HepG2 (cell line): ENCODE measurements around the gene PRDX2. TPM values are rescaled to one million over a fixed set of nuclear protein-coding genes. Genes with fewer than 3 reads are reported as not detected.

Experiments used
- ATM ChIP-seq: fragments of 450-650 bp; IDR thresholded peaks from 2 replicates; pipeline ENCODE4 v1.7.1; 2017; ENCODE audit warnings: mild to moderate bottlenecking, borderline replicate concordance
- CREB1 ChIP-seq, 2 experiments: fragments of 450-650 bp in 1 of 2; IDR thresholded peaks; 2 replicates each; pipeline ENCODE4 v1.6.1; 2016 to 2017; ENCODE audit warnings: control low read depth in 1 of 2, mild to moderate bottlenecking in 1 of 2, missing compliant biosample characterization in 1 of 2, missing genetic modification characterization in 1 of 2
- FOXP4 ChIP-seq: sonication (generic); formaldehyde crosslinking; IDR thresholded peaks from 2 replicates; pipeline ENCODE4 v1.4.0; 2020; ENCODE audit warnings: missing genetic modification reagents
- HNRNPH1 ChIP-seq: fragments of 200-400 bp; formaldehyde crosslinking; optimal IDR thresholded peaks from 2 replicates; pipeline ENCODE3; 2017; ENCODE audit warnings: mild to moderate bottlenecking, low read depth, low read length
- HOXA9 ChIP-seq: sonication (generic); formaldehyde crosslinking; IDR thresholded peaks from 2 replicates; pipeline ENCODE4 v1.8.1; 2022; ENCODE audit warnings: missing genetic modification reagents, mild to moderate bottlenecking, moderate library complexity, borderline replicate concordance
- KAT7 ChIP-seq: IDR thresholded peaks from 2 replicates; pipeline ENCODE4 v1.6.1; 2018; ENCODE audit warnings: borderline replicate concordance, missing compliant biosample characterization
- LRRFIP1 ChIP-seq: sonication (generic); formaldehyde crosslinking; conservative IDR thresholded peaks from 2 replicates; pipeline ENCODE4 v1.4.0; 2020; ENCODE audit warnings: missing genetic modification reagents
- NFYB ChIP-seq: sonication (generic); formaldehyde crosslinking; IDR thresholded peaks from 2 replicates; pipeline ENCODE4 v1.4.0; 2020; ENCODE audit warnings: missing genetic modification reagents
- REST ChIP-seq, 2 experiments: IDR thresholded peaks; 2 replicates each; pipeline ENCODE4 v1.6.1; 2011 to 2012; ENCODE audit warnings: low read length in 2 of 2, borderline replicate concordance in 1 of 2, low read depth in 1 of 2, mild to moderate bottlenecking in 1 of 2, moderate library complexity in 1 of 2
- RNF219 ChIP-seq: sonication (generic); formaldehyde crosslinking; IDR thresholded peaks from 2 replicates; pipeline ENCODE4 v1.5.0; 2020; ENCODE audit warnings: mild to moderate bottlenecking, missing genetic modification reagents
- SIX4 ChIP-seq: sonication (generic); formaldehyde crosslinking; IDR thresholded peaks from 2 replicates; pipeline ENCODE4 v1.4.0; 2020; ENCODE audit warnings: missing genetic modification reagents
- SNAI1 ChIP-seq: sonication (generic); formaldehyde crosslinking; IDR thresholded peaks from 2 replicates; pipeline ENCODE4 v1.5.0; 2020; ENCODE audit warnings: mild to moderate bottlenecking, missing genetic modification reagents, borderline replicate concordance
- THAP7 ChIP-seq: sonication (generic); formaldehyde crosslinking; IDR thresholded peaks from 2 replicates; pipeline ENCODE4 v1.8.1; 2023; ENCODE audit warnings: mild to moderate bottlenecking, missing genetic modification reagents
- ZNF121 ChIP-seq: sonication (generic); formaldehyde crosslinking; IDR thresholded peaks from 2 replicates; pipeline ENCODE4 v1.5.0; 2020; ENCODE audit warnings: mild to moderate bottlenecking, missing genetic modification reagents
- ZNF44 ChIP-seq: sonication (generic); formaldehyde crosslinking; IDR thresholded peaks from 2 replicates; pipeline ENCODE4 v1.5.1; 2020; ENCODE audit warnings: mild to moderate bottlenecking, missing genetic modification reagents
- ZNF446 ChIP-seq: sonication (generic); formaldehyde crosslinking; IDR thresholded peaks from 2 replicates; pipeline ENCODE4 v1.5.0; 2020; ENCODE audit warnings: mild to moderate bottlenecking, missing genetic modification reagents
- ZNF557 ChIP-seq: sonication (generic); formaldehyde crosslinking; IDR thresholded peaks from 2 replicates; pipeline ENCODE4 v1.4.0; 2020; ENCODE audit warnings: missing genetic modification reagents
- ZNF652 ChIP-seq: IDR thresholded peaks from 2 replicates; pipeline ENCODE4 v1.6.1; 2016; ENCODE audit warnings: low read depth, borderline replicate concordance
- polyA plus RNA-seq, 8 experiments: library from polyadenylated mRNA; depleted of rRNA in 3 of 8; stranded (reverse) in 7 of 8; unstranded in 1 of 8; fragments of >200 nt; fragmentation: Illumina TruSeq in 4 of 8; extraction: Trizol in 4 of 8; gene quantifications; 2 replicates each; pipeline versions ENCODE4 v1.2.1 to v1.2.3, GENCODE V29; 2011 to 2016; ENCODE audit warnings: low read depth in 4 of 8, missing spikeins in 1 of 8, mixed read lengths in 1 of 8; ENCODE audit not compliant: insufficient read depth in 1 of 8
- total RNA-seq, 5 experiments: library from RNA; depleted of rRNA; stranded (reverse); fragments of >200 nt; fragmentation: Illumina TruSeq; extraction: Trizol; gene quantifications; 2 replicates each; pipeline ENCODE4 v1.2.3, GENCODE V29; 2016; ENCODE audit warnings: low read depth in 1 of 5

PRDX2 gene
- total and polyA plus RNA-seq, 2 of the 13 experiments (the other 11 are each of a cell fraction or from before 2014, with no cell fraction given): 218 to 381 TPM

GRCh38 chr19:12777217-12778016, 24.2 kb downstream of the PRDX2 start (continued):
- TF ChIP-seq REST (IDR thresholded peaks at IDR 0.05; ENCODE audit: borderline replicate concordance in 1 of 2, low read depth in 1 of 2, low read length in 2 of 2) (no peak), FOXP4 (CRISPR knock-in tag) (no peak), RNF219 (no peak), ZNF44 (CRISPR knock-in tag) (no peak), LRRFIP1 (no peak), ZNF557 (no peak), ZNF652 (CRISPR knock-in tag) (no peak; the same call in 1 of the 2 replicates), ATM (no peak), SNAI1 (CRISPR knock-in tag) (no peak), ZNF446 (CRISPR knock-in tag) (no peak), THAP7 (no peak), HOXA9 (CRISPR knock-in tag) (no peak), HNRNPH1 (no peak), NFYB (CRISPR knock-in tag) (no peak), CREB1 (IDR thresholded peaks at IDR 0.05) (no peak), CREB1 (CRISPR knock-in tag; IDR thresholded peaks at IDR 0.05) (peak; percentile 44; the same call in 1 of the 2 replicates), KAT7 (no peak), ZNF121 (CRISPR knock-in tag) (no peak), SIX4 (CRISPR knock-in tag) (no peak)
